HUES6 (cell line): ENCODE results near the gene TLR8.

Experiments used
- H3K27ac ChIP-seq: 2 replicates; pipeline ENCODE4 v1.7.0; 2013; ENCODE audit warnings: low read depth, mild to moderate bottlenecking, low read length, inconsistent platforms
- H3K27me3 ChIP-seq: 2 replicates; pipeline ENCODE4 v1.6.1; 2013; ENCODE audit warnings: low read length; ENCODE audit not compliant: control insufficient read depth, insufficient read depth
- H3K36me3 ChIP-seq: 2 replicates; pipeline ENCODE4 v1.6.1; 2013; ENCODE audit warnings: low read length; ENCODE audit not compliant: control insufficient read depth, insufficient read depth
- H3K4me1 ChIP-seq: 2 replicates; pipeline ENCODE4 v1.6.1; 2013; ENCODE audit warnings: low read length; ENCODE audit not compliant: control insufficient read depth, insufficient read depth
- H3K4me3 ChIP-seq: 2 replicates; pipeline ENCODE4 v1.5.1; 2013; ENCODE audit warnings: low read depth, low read length
- H3K9ac ChIP-seq: one replicate; pipeline ENCODE4 v1.6.1; 2013; ENCODE audit warnings: mild to moderate bottlenecking, low read length
- H3K9me3 ChIP-seq: 2 replicates; pipeline ENCODE4 v1.6.1; 2013; ENCODE audit warnings: low read depth, low read length; ENCODE audit not compliant: control insufficient read depth, insufficient read depth

The TLR8 gene

DNA sequence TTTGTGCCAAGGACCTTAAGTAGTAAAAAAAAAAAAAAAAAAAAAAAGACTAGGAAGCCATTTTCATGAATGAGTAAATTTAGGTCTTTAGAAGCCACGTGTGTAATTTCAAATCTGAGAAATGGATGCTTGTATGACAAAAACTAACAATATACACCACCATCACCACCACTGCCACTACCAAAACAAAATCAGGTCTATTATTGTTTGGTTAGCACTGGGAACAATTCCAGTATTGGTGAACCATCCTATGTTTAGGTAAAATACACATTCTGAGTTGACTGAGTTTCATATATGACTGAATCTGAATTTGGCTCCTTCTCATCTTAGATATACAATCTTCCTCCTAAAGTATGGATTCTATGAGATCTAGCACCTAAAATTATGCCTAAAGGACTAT lies 59.7 kb downstream of the TLR8 start:
- Histone ChIP-seq H3K27ac (no peak overlapping the region), H3K9me3 (peaks cover 32% of the 10 kb centered on the region), H3K36me3 (no peaks in the 10 kb centered on the region), H3K27me3 (no peaks in the 10 kb centered on the region; the same call in 1 of the 2 replicates), H3K4me3 (no peak overlapping the region), H3K4me1 (peaks cover 10% of the 10 kb centered on the region), H3K9ac (no peak overlapping the region)

DNA sequence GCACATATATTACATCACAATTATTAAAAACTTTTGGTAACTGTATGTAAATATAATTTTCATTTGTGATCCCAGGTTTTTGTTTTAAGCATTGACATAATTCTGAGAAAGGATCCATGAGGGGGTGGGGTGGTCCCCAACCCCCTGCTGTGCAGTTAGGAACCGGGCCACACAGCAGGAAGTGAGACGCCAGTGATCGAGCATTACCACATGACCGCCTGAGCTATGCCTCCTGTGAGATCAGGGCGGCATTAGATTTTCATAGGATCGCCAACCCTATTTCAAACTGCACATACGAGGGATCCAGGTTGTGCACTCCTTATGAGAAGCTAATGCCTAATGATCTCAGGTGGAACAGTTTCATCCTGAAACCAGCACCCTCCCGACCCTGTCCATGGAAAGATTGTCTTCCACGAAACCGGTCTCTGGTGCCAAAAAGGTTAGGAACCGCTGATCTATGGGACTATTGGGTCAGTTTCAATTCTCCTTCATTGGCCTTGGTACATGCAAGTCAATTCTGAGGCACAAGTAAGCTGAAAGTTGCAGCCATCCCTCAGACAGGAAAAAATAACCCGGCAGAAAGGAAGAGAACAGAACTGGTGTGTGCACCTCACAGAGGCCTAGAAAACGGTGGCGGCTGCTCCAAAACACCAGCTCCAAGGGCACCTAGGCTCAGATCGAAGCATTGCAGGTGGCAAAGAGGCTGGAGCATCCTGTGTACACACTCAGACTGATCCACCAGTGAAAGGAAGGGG lies 61.5 kb downstream of the TLR8 start:
- H3K4me3 ChIP-seq = no peak overlapping the region

GRCh38 chrX:12970691-12971202 lies 64.3 kb downstream of the TLR8 start:
- Histone ChIP-seq H3K27ac (peak overlapping the region; percentile 20; the same call in 1 of the 2 replicates), H3K36me3 (peaks cover 7% of the 10 kb centered on the region), H3K9ac (peak overlapping the region; percentile 44), H3K4me3 (no peak overlapping the region), H3K4me1 (peaks cover 37% of the 10 kb centered on the region), H3K9me3 (peaks cover 14% of the 10 kb centered on the region), H3K27me3 (no peaks in the 10 kb centered on the region; the same call in 1 of the 2 replicates)

More for the DNA sequence above, 61.5 kb downstream of the TLR8 start:
- Histone ChIP-seq H3K4me1 (peaks cover 23% of the 10 kb centered on the region), H3K9ac (no peak overlapping the region), H3K27me3 (no peaks in the 10 kb centered on the region; the same call in 1 of the 2 replicates), H3K27ac (no peak overlapping the region), H3K36me3 (no peaks in the 10 kb centered on the region), H3K9me3 (peaks cover 19% of the 10 kb centered on the region)

- Histone ChIP-seq H3K4me1 (peaks cover 37% of the 10 kb centered on the region), H3K27ac (peak overlapping the region; percentile 20; the same call in 1 of the 2 replicates), H3K36me3 (peaks cover 14% of the 10 kb centered on the region), H3K9me3 (peaks cover 13% of the 10 kb centered on the region), H3K4me3 (no peak overlapping the region), H3K9ac (peak overlapping the region; percentile 44), H3K27me3 (no peaks in the 10 kb centered on the region; the same call in 1 of the 2 replicates)
These were observed 65.0 kb downstream of the TLR8 start for GRCh38 chrX:12971282-12972003.

DNA sequence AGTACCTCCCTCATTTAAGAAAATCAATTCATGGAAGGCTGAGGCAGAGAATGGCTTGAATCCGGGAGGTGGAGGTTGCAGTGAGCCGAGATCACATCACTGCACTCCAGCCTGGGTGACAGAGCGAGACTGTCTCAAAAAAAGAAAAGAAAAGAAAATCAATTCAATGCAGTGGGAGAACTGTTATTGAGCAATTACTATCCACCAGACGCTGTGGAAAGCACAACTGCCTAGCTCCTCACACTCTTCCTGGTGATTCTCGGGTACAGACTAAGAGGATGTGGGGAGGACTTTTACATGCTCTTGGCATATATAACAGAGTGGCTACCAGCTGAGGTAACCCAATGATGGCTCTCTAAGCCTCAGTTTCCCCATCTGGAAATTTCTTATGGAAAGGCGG lies 65.8 kb downstream of the TLR8 start:
- H3K36me3 ChIP-seq = peaks cover 22% of the 10 kb centered on the region
- H3K9ac ChIP-seq = no peak overlapping the region
- peaks cover 7% of the 10 kb centered on the region for H3K9me3 ChIP-seq
- no peak overlapping the region for H3K27ac ChIP-seq
- peaks cover 38% of the 10 kb centered on the region for H3K4me1 ChIP-seq
- no peaks in the 10 kb centered on the region; the same call in 1 of the 2 replicates for H3K27me3 ChIP-seq
- no peak overlapping the region for H3K4me3 ChIP-seq
